ENCODE results near the gene SORBS1. TPM values are rescaled to one million over a fixed set of nuclear protein-coding genes. Genes with fewer than 3 reads are reported as not detected.

The SORBS1 gene
- total RNA-seq, 1 donor from 2014 or later, result 116 TPM

GRCh38 chr10:95458871-95459270, 102.3 kb downstream of the SORBS1 start:
- no peak for TF ChIP-seq POLR2A (IDR thresholded peaks at IDR 0.05)
- TF ChIP-seq POLR2AphosphoS5 (IDR thresholded peaks at IDR 0.05; ENCODE audit: insufficient read depth in 1 of 2, low read depth in 1 of 2), result no peak
- TF ChIP-seq CTCF (IDR thresholded peaks at IDR 0.05), result no peak
- Histone ChIP-seq H3K4me3 (no peak overlapping the region), H3K27me3 (no peaks in the 10 kb centered on the region), H3K9me3 (no peaks in the 10 kb centered on the region), H3K27ac (peak overlapping the region; percentile 67), H3K4me1 (peaks cover 32% of the 10 kb centered on the region), H3K36me3 (no peaks in the 10 kb centered on the region)
- intact Hi-C loops (cut with DNase I), result no loop called here
- DNase-seq (ENCODE audit: extremely low spot score in 2 of 2), result no peak

- Histone ChIP-seq H3K27me3 (no peaks in the 10 kb centered on the region), H3K4me1 (peaks cover 31% of the 10 kb centered on the region), H3K4me3 (no peak overlapping the region), H3K36me3 (no peaks in the 10 kb centered on the region), H3K9me3 (no peaks in the 10 kb centered on the region), H3K27ac (peak overlapping the region; percentile 9)
- no peak for DNase-seq (ENCODE audit: extremely low spot score in 2 of 2)
- TF ChIP-seq CTCF (IDR thresholded peaks at IDR 0.05) (no peak), POLR2AphosphoS5 (IDR thresholded peaks at IDR 0.05; ENCODE audit: insufficient read depth in 1 of 2, low read depth in 1 of 2) (no peak), POLR2A (IDR thresholded peaks at IDR 0.05) (no peak)
- intact Hi-C loops (cut with DNase I), result no loop called here
Measured at GRCh38 chr10:95458014-95458413, 103.2 kb downstream of the SORBS1 start.

- Histone ChIP-seq H3K27ac (peak overlapping the region; percentile 9), H3K9me3 (no peaks in the 10 kb centered on the region), H3K27me3 (no peaks in the 10 kb centered on the region), H3K4me1 (peaks cover 25% of the 10 kb centered on the region), H3K4me3 (no peak overlapping the region), H3K36me3 (no peaks in the 10 kb centered on the region)
- intact Hi-C loops (cut with DNase I), result no loop called here
- TF ChIP-seq CTCF (IDR thresholded peaks at IDR 0.05) (no peak), POLR2AphosphoS5 (IDR thresholded peaks at IDR 0.05; ENCODE audit: insufficient read depth in 1 of 2, low read depth in 1 of 2) (no peak), POLR2A (IDR thresholded peaks at IDR 0.05) (no peak)
- DNase-seq (ENCODE audit: extremely low spot score in 2 of 2), result no peak
Measured at GRCh38 chr10:95457319-95457886, 103.8 kb downstream of the SORBS1 start.

- no peak for DNase-seq (ENCODE audit: extremely low spot score in 2 of 2)
- Histone ChIP-seq H3K27me3 (no peaks in the 10 kb centered on the region), H3K36me3 (no peaks in the 10 kb centered on the region), H3K27ac (no peak overlapping the region), H3K4me1 (peaks cover 25% of the 10 kb centered on the region), H3K9me3 (no peaks in the 10 kb centered on the region), H3K4me3 (no peak overlapping the region)
- intact Hi-C loops (cut with DNase I), result no loop called here
- no peak for TF ChIP-seq POLR2A (IDR thresholded peaks at IDR 0.05)
- TF ChIP-seq CTCF (IDR thresholded peaks at IDR 0.05), result no peak
- no peak for TF ChIP-seq POLR2AphosphoS5 (IDR thresholded peaks at IDR 0.05; ENCODE audit: insufficient read depth in 1 of 2, low read depth in 1 of 2)
Measured at GRCh38 chr10:95456516-95456915, 104.7 kb downstream of the SORBS1 start.

- H3K4me1 ChIP-seq, result peaks cover 22% of the 10 kb centered on the region
- H3K9me3 ChIP-seq, result no peaks in the 10 kb centered on the region
- no peak overlapping the region for H3K27ac ChIP-seq
- H3K36me3 ChIP-seq, result no peaks in the 10 kb centered on the region
- H3K4me3 ChIP-seq, result no peak overlapping the region
- no peaks in the 10 kb centered on the region for H3K27me3 ChIP-seq
- no peak for TF ChIP-seq POLR2AphosphoS5 (IDR thresholded peaks at IDR 0.05; ENCODE audit: insufficient read depth in 1 of 2, low read depth in 1 of 2)
- no peak for TF ChIP-seq CTCF (IDR thresholded peaks at IDR 0.05)
- no peak for TF ChIP-seq POLR2A (IDR thresholded peaks at IDR 0.05)
- DNase-seq (ENCODE audit: extremely low spot score in 2 of 2), result no peak
- intact Hi-C loops (cut with DNase I), result no loop called here
Measured at GRCh38 chr10:95454940-95455339, 106.2 kb downstream of the SORBS1 start.
